ENCODE results near the gene DNAJC6.
"Not testable (repeated sequence)": the region's sequence is repeated elsewhere in the genome, so short reads cannot be mapped to it uniquely, and the experiment has no call there.

Gene DNAJC6

GRCh38 chr1:65309304-65310077 is at the start of gene DNAJC6:
DNAJC6 (plus strand) TSS chr1:65309543; CDS start chr1:65309746, 203 bp downstream.
- peak; percentile 26 for DNase-seq (ENCODE audit: low read depth)

- DNase-seq (ENCODE audit: low read depth), result no peak
Measured at GRCh38 chr1:65259816-65260215, 49.5 kb upstream of the DNAJC6 start.

DNA sequence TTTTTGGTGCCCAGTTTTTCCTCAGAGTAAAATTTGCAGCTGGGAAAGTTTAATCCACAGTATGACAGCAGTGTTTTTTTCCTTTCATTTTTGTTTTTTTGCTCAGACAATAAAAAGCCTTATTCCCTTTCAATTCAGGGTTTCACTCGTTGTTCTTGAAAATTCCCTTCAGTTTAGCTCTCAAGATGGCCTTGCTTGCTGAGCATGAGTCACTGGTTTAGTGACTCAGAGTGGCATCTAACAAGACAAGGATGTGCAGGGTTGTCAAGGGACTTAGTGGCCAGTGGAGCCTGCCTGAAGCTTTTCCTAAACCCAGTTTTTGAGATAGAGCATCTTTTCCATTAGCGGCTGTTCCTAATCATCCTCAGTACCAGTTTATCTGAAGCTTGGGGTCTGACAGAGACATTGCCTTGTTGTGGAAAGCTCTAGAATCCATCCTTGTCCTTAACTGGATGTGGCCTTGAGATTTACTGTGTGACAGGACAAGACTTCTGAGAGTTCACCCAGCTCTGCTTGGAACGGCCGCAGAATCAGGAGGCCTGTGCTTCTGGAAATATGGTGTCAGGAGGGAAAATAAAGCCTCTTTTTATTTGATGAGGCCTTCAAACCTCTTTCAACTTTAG is 48.4 kb upstream of the DNAJC6 start:
- peak; percentile 57 for DNase-seq (ENCODE audit: low read depth)

GRCh38 chr1:65263286-65263685 is 46.1 kb upstream of the DNAJC6 start:
- no peak for DNase-seq (ENCODE audit: low read depth)

GRCh38 chr1:65264197-65264929 is 45.0 kb upstream of the DNAJC6 start:
- DNase-seq (ENCODE audit: low read depth), result no peak

GRCh38 chr1:65265296-65265650 is 44.1 kb upstream of the DNAJC6 start:
- no peak for DNase-seq (ENCODE audit: low read depth)

GRCh38 chr1:65265651-65266351 is 43.5 kb upstream of the DNAJC6 start:
- DNase-seq (ENCODE audit: low read depth), result no peak

DNA sequence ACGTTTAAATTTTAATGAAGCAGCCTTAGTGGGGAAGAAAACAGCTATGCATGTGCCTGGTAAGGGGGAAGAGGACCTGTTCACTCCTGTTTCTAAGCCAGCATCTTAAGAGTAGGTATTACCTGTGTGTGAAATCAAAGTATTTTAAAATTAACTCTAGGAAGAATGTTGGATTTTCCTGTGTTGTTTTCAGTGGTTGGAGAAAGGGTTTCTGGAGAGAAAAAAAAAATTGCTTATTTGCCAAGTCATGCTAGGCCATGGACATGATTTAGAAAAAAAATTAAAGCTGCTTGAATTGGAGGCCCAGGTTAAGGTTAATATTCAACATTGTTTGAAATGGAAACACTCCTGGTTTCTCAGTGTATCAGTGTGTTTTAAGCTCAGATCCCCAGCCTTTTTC is 42.9 kb upstream of the DNAJC6 start:
- DNase-seq (ENCODE audit: low read depth), result no peak

GRCh38 chr1:65267271-65267670 is 42.1 kb upstream of the DNAJC6 start:
- no peak for DNase-seq (ENCODE audit: low read depth)

DNA sequence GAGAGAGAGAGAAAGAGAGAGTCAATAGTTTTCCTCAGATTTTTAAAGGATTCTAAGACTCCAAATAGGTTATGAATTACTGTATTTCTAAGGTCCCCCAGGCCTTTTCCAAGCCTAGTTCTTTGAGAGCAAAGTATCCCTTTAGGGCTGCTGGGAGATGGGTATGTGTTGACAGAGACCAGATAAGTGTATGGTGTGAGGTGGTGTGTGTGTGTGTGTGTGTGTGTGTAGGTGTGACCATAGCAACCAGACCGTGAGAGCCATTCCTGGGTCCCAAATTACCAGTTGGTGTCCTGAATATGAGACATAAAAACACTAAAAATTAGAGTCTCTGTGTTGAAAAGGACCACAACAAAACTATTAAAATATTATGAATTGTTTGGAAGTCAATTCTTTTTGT is 41.7 kb upstream of the DNAJC6 start:
- no peak for DNase-seq (ENCODE audit: low read depth)

DNA sequence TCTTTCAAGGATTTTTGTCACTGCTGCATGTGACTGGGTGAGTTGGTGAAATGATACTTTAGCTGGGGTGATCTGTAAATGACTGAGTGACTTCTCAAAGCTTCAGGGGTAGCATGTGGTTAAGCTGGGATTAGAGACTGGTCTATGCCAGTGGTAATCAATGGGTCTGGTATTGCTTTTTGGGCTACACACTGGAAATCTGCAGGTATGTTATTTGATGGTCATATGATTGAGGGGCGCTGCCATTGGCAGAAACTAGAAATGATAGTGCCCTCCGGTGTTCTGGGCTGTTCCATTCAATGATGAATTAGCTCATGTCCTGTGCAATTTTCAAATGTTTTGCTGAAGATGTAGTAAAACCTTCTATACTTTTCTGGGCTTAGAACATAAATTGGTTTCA is 39.7 kb upstream of the DNAJC6 start:
- DNase-seq (ENCODE audit: low read depth), result no peak

GRCh38 chr1:65276197-65276939 is 33.0 kb upstream of the DNAJC6 start:
- no peak for DNase-seq (ENCODE audit: low read depth)

GRCh38 chr1:65277605-65278347 is 31.6 kb upstream of the DNAJC6 start:
- no peak for DNase-seq (ENCODE audit: low read depth)

- DNase-seq (ENCODE audit: low read depth), result no peak
Measured at GRCh38 chr1:65278376-65279069, 30.8 kb upstream of the DNAJC6 start.

- no peak for DNase-seq (ENCODE audit: low read depth)
Measured at GRCh38 chr1:65279070-65279779, 30.1 kb upstream of the DNAJC6 start.

- no peak for DNase-seq (ENCODE audit: low read depth)
Measured at GRCh38 chr1:65281846-65282245, 27.5 kb upstream of the DNAJC6 start.

DNA sequence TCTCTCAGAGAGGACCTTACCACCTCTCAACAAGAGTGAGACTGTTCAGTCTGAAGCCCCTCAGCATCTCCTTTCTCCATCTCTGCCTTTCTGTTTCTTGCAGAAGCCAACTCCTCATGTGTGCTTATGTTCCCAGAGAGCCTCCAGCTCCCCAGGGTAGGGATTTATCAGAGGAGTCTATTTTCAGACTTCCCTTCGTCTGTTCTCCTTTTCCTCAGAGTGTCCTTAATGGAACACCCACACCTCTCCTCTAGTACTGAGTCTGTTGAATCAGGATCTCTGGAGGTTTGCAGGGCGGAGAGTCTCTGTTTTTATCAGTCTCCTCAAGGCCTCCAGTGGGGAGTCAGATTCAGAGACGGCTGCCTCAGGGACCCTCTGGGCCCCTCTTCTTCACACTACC is 25.1 kb upstream of the DNAJC6 start:
- DNase-seq (ENCODE audit: low read depth), result no peak

DNA sequence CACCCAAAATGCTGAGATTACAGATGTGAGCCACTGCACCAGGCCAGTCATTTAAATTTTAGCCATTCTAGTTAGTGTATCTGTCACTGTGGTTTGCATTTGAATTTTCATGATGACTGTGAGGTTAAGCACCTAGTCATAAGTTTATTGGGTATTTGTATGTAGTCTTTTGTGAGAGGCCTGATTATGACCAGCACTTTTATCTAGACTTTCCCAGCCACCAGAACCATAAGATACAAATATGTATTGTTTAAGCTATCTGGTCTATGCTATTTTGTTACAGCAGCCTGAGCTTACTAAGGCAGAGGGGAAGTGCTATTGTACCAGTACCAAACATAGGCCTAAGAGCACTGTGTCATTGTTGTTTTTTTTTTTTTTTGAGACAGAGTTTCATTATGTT is 19.9 kb upstream of the DNAJC6 start:
- DNase-seq (ENCODE audit: low read depth), result no peak

DNA sequence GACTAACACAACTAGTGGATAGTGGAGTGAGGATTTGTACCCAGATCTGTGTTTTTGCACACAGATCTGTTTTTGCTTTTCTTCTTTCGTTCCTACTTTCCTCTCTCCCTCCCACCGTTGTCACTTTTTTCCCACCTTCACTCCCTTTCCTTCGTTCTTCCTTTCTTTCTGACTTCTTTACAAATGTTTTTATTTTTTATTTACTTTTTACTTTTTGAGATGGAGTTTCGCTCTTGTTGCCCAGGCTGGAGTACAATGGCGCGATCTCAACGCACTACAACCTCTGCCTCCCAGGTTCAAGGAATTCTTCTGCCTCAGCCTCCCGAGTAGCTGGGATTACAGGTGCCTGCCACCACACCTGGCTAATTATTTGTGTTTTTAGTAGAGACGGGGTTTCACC is 17.5 kb upstream of the DNAJC6 start:
- DNase-seq (ENCODE audit: low read depth), result not testable (repeated sequence)
